ENCODE data around the gene ROBO2. TPM values are rescaled to one million over a fixed set of nuclear protein-coding genes. Genes with fewer than 3 reads are reported as not detected.

Gene ROBO2
- total RNA-seq, 4 donors from 2014 or later: 0.20 to 0.41 (median 0.32) TPM; not detected in 1

DNA sequence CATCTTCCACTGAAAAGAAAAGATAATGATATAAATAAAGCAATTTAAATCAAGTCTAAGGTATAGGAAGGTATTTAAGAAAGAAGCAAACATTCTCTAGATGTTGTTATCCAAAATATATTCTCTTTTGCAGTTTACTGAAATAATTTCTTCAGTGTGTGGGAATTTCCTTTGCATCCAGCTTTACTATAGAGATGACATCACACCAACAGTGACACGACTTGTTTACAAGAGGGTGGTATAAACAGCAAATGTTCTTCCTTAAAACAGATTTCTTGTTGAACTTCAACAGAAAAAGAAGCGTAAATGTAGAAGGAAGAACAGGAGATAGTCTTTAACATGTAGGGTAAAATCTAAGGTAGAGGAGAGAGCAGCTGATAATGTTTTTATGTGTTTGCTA is 202.5 kb downstream of the ROBO2 start:
- no peaks in the 10 kb centered on the region for H3K4me1 ChIP-seq
- no peaks in the 10 kb centered on the region for H3K27me3 ChIP-seq
- H3K9me3 ChIP-seq: no peaks in the 10 kb centered on the region
- no peak for TF ChIP-seq POLR2AphosphoS5 (IDR thresholded peaks at IDR 0.05)
- TF ChIP-seq, protein P1, sequence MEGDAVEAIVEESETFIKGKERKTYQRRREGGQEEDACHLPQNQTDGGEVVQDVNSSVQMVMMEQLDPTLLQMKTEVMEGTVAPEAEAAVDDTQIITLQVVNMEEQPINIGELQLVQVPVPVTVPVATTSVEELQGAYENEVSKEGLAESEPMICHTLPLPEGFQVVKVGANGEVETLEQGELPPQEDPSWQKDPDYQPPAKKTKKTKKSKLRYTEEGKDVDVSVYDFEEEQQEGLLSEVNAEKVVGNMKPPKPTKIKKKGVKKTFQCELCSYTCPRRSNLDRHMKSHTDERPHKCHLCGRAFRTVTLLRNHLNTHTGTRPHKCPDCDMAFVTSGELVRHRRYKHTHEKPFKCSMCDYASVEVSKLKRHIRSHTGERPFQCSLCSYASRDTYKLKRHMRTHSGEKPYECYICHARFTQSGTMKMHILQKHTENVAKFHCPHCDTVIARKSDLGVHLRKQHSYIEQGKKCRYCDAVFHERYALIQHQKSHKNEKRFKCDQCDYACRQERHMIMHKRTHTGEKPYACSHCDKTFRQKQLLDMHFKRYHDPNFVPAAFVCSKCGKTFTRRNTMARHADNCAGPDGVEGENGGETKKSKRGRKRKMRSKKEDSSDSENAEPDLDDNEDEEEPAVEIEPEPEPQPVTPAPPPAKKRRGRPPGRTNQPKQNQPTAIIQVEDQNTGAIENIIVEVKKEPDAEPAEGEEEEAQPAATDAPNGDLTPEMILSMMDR (IDR thresholded peaks at IDR 0.05): no peak
- TF ChIP-seq EP300 (IDR thresholded peaks at IDR 0.05; ENCODE audit: low read depth): no peak
- TF ChIP-seq POLR2A (IDR thresholded peaks at IDR 0.05): no peak
- WGBS, 2 donors (ENCODE audit: low coverage in 1 of 2): 45% methylated on average over 2 of the region's 2 CpGs
- no peak overlapping the region for H3K4me3 ChIP-seq
- intact Hi-C loops (cut with DNase I; ENCODE audit: low total_unique reads) (loop anchor here (5.0 kb wide), 1 partner anchor 205 kb away; no protein-coding TSS in a partner anchor), in situ Hi-C loops (cut with MboI; ENCODE audit: low pct_ligation_motif_present in 1 of 4, low pct_unique_long_range_greater_than_20kb in 1 of 4, low sequenced_read_pairs in 3 of 4) (no loop called here)
- no peak overlapping the region for H3K27ac ChIP-seq
- H3K36me3 ChIP-seq: no peaks in the 10 kb centered on the region
- no peak for DNase-seq

- Histone ChIP-seq H3K9me3 (no peaks in the 10 kb centered on the region), H3K27me3 (no peaks in the 10 kb centered on the region), H3K4me3 (no peak overlapping the region), H3K4me1 (no peaks in the 10 kb centered on the region), H3K36me3 (no peaks in the 10 kb centered on the region), H3K27ac (no peak overlapping the region)
- TF ChIP-seq, protein P1 (IDR thresholded peaks at IDR 0.05): no peak
- TF ChIP-seq POLR2A (IDR thresholded peaks at IDR 0.05) (no peak), EP300 (IDR thresholded peaks at IDR 0.05; ENCODE audit: low read depth) (no peak), POLR2AphosphoS5 (IDR thresholded peaks at IDR 0.05) (no peak)
- WGBS, 2 donors (ENCODE audit: low coverage in 1 of 2): 85 to 93% methylated on average over 3 of the region's 3 CpGs
- intact Hi-C loops (cut with DNase I; ENCODE audit: low total_unique reads): loop anchor here (5.0 kb wide), 1 partner anchor 208 kb away; no protein-coding TSS in a partner anchor
- in situ Hi-C loops (cut with MboI; ENCODE audit: low pct_ligation_motif_present in 1 of 4, low pct_unique_long_range_greater_than_20kb in 1 of 4, low sequenced_read_pairs in 3 of 4): no loop called here
- no peak for DNase-seq
These were observed 205.1 kb downstream of the ROBO2 start for GRCh38 chr3:77244981-77245380.

GRCh38 chr3:77247061-77247460 is 207.2 kb downstream of the ROBO2 start:
- H3K4me1 ChIP-seq: no peaks in the 10 kb centered on the region
- H3K27me3 ChIP-seq: no peaks in the 10 kb centered on the region
- H3K9me3 ChIP-seq: no peaks in the 10 kb centered on the region
- whole genome bisulfite sequencing, 2 donors (ENCODE audit: low coverage in 1 of 2): 53 to 55% methylated on average over 6 of the region's 6 CpGs
- no peak overlapping the region for H3K4me3 ChIP-seq
- DNase-seq: no peak
- TF ChIP-seq POLR2AphosphoS5 (IDR thresholded peaks at IDR 0.05) (no peak), POLR2A (IDR thresholded peaks at IDR 0.05) (no peak), EP300 (IDR thresholded peaks at IDR 0.05; ENCODE audit: low read depth) (no peak)
- TF ChIP-seq, protein P1 (IDR thresholded peaks at IDR 0.05): no peak
- intact Hi-C loops (cut with DNase I; ENCODE audit: low total_unique reads): no loop called here
- in situ Hi-C loops (cut with MboI; ENCODE audit: low pct_ligation_motif_present in 1 of 4, low pct_unique_long_range_greater_than_20kb in 1 of 4, low sequenced_read_pairs in 3 of 4): no loop called here
- no peak overlapping the region for H3K27ac ChIP-seq
- H3K36me3 ChIP-seq: no peaks in the 10 kb centered on the region

- Histone ChIP-seq H3K9me3 (no peaks in the 10 kb centered on the region), H3K27ac (no peak overlapping the region), H3K36me3 (no peaks in the 10 kb centered on the region), H3K4me1 (no peaks in the 10 kb centered on the region), H3K4me3 (no peak overlapping the region), H3K27me3 (no peaks in the 10 kb centered on the region)
- no peak for DNase-seq
- 79% methylated on average over 7 of the region's 7 CpGs; no CpG with 5 or more reads in 1 of the 2 donors for WGBS, 2 donors (ENCODE audit: low coverage in 1 of 2)
- intact Hi-C loops (cut with DNase I; ENCODE audit: low total_unique reads) (no loop called here), in situ Hi-C loops (cut with MboI; ENCODE audit: low pct_ligation_motif_present in 1 of 4, low pct_unique_long_range_greater_than_20kb in 1 of 4, low sequenced_read_pairs in 3 of 4) (no loop called here)
- no peak for TF ChIP-seq EP300 (IDR thresholded peaks at IDR 0.05; ENCODE audit: low read depth)
- no peak for TF ChIP-seq POLR2A (IDR thresholded peaks at IDR 0.05)
- TF ChIP-seq POLR2AphosphoS5 (IDR thresholded peaks at IDR 0.05): no peak
- TF ChIP-seq, protein P1 (IDR thresholded peaks at IDR 0.05): no peak
These were observed 207.9 kb downstream of the ROBO2 start for GRCh38 chr3:77247817-77248216.
